DMS153 (cell line): ENCODE data around the gene PAX7.
"Not testable (repeated sequence)": the region's sequence is repeated elsewhere in the genome, so short reads cannot be mapped to it uniquely, and the experiment has no call there.

Experiments used
- DNase-seq: peaks from one replicate; lab custom pipeline; 2025; lab: John Stamatoyannopoulos, UW

PAX7 gene

DNA sequence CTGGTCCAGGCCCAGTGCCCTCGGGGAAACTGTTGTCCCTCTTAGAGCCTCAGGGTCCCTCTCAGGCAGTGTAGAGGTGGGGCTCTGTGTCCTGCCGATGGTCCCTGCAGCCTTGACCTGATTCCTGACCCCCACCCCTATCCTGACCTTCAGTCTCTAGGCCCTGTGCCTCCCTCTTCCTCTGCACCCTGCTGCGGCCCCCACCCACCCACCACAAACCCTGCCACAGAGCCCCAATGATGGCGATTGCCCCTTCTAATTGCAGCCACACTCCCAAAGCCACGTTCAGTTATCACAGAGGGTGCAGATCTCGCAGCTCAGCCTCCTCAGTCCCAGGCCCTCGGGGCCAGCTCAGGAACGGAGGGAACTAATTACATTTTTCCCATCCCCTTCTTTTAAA is 99.7 kb downstream of the PAX7 start:
- DNase-seq: no peak

DNA sequence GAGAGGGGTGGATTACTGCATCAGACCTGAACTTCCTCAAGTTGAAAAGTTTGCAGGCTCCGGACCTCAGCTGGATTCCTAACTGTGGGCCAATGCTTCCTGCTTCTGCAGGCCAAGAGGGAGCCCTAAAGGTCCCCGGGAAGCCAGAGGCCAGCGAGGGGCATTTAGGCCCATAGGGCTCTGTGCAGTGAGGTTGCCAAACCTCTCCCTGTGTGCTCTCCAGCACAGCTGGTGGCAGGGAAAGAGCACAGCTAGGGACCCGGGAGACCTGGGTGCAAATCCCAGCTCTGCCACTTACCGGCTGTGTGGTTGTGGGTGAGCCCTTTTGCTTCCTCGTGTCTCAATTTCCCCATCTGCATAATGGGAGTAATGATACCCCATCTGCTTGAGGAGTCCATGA is 100.5 kb downstream of the PAX7 start:
- no peak for DNase-seq

DNA sequence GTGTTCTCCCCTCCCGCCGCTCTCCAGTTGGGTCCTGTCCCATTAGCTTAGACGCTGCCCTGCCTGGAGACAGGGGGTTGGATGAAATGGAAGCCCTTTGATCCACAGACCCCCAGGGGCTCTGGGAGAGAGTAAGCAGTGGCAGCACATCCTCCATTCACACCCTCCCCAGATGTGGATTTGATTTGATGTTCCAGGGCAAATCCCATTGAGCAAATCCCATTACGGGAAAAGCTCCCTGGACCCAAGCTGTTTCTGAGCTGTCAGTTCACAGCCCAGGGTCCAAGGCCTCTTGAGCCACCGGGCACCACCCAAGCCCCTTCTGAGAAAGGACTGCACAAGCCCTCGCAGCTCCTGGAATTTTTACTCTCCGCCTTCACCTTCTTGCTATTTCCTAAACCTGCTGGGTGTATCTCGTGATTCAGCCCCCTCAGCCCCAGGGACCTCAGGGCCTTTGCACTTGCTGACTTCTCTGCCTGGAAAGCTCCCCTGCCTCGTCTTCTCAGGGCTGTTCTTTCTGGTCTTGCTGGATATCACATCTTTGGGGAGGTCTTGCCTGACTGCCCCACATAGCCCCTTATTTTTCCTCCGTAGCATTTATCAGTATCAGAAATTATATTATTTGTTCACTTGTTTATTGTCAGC is 101.1 kb downstream of the PAX7 start:
- DNase-seq: no peak

DNA sequence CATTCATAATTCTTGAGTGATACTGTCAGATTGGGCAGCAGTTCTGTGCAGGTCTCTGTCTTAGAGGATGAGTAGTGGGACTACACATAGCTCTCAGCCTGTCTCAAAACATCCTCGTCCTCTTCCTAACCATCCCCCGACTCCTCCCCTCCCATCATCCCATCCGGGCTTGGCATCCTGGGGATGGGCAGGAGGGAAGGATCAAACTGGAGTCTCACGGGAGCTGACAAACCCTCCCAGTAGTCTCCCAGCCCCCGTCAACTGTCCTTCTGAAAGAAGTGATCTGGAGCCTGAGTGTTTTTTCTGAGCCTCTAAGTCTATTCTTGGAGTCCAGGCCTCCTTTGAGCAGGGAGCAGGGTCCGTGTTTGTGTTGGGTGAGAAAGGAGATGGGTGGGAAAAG is 102.0 kb downstream of the PAX7 start:
- DNase-seq: no peak

DNA sequence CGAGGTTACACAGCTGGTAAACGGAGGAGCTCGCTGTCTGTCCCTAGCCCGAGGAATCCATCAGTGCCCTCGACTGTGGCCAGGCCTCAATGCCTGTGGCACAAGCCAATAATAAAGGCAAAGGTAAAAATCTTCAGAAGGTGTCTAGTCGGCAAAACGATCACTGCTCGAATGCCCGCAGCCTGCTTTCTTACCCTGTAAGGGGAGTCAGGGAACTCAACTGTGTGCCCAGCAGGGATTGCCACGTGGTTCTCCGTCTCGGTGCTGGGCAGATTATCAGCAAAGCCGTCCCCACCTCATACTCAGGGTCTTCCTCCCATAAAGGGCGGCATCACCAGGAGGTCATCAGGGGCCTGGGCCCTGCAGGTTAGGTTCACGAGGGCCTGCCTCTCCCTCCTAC is 103.4 kb downstream of the PAX7 start:
- DNase-seq: no peak

DNA sequence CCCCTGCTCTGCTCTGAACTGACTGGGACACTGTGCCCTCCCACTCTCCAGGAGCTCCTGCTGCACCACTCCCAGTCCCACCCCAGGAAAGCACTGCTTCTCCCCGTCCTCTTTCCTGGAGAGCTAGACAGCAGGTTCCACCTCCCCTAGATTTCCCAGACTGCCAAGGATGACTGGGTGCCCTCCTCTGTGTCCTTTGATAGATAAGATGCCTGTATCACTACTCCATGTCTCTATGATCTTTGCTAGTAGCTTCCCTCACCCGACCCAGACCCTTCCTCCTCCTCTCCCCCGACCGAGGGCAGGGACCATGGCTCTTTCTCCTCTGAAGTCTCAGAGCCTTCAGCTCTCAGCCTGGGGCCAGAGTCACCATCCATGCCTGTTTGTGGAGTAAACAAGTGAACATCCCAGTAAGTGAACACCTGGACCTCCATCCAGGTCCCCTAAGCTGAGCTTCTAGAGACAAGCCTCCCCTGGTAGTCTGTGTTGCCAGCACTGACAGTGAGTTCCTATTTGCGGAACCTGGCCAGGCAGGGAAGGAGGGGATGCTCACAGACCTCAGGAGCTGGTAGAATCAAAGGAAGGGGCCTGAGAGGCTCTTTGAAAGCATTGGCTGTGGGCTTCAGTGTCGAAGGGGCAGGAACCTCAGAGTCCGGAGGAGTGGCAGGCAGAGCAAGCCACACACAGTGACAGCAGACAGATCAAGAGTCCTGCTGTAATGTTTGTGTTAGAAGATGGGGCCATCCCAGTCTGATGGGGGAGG is 104.0 kb downstream of the PAX7 start:
- DNase-seq: no peak

DNA sequence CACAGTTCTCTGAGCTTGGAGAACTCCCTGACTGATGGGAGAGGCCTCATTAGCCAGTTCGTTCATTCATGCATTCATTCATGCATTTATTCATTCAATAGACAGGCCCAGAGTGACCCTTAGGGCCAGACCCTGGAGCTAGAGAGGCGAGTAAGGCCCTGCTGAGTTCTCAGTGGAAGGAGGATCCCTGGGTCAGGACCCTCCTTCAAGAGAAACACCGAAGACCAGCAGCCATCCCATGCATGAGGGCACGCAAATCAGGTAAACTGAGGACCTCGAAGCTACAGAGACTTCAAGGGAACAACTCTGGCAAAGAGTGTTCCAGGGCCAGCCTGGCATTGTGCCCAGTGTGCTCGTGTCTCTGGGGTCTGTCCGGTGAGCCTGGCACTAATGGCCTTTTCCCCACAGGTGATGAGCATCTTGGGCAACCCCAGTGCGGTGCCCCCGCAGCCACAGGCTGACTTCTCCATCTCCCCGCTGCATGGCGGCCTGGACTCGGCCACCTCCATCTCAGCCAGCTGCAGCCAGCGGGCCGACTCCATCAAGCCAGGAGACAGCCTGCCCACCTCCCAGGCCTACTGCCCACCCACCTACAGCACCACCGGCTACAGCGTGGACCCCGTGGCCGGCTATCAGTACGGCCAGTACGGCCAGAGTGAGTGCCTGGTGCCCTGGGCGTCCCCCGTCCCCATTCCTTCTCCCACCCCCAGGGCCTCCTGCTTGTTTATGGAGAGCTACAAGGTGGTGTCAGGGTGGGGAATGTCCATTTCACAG is 104.8 kb downstream of the PAX7 start:
- no peak for DNase-seq

DNA sequence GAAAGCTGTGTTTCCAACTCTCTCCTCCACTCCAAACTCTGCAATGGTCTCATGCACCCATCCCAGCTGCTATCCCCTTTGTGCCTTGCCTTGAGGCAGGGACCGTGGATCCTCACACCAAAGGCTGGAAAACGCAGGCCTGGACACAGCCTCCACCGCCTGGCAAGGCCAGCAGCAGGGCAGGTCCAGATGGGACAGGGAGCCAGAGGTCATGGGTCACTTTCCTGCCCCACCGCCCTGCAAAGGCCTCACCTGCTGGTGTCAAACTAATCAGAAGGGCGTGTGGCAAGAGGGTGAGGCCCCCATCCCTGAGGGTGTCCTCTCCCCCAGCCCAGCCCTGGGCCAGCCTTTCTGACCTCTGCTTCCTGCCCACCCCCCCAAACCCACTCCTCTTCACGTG is 106.3 kb downstream of the PAX7 start:
- no peak for DNase-seq

DNA sequence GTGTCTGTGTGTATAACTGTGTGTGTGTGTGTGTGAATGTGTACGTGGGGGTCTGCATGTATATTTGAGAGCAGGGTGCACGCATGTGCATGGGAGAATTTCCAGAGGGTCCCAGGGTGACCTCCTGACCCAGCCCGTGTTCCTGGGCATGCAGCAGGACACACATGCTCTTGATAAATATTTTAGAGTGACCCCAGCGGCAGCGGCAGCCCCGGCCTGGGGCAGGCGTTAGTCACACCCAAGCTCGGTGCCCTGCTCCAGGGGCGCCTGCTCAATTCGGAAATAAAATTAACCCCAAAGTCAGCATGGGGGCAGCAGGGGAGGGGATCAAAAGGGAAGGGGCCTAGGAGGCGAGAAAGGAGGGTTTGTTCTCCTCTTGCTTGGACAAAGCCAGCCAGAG is 107.5 kb downstream of the PAX7 start:
- no peak for DNase-seq

DNA sequence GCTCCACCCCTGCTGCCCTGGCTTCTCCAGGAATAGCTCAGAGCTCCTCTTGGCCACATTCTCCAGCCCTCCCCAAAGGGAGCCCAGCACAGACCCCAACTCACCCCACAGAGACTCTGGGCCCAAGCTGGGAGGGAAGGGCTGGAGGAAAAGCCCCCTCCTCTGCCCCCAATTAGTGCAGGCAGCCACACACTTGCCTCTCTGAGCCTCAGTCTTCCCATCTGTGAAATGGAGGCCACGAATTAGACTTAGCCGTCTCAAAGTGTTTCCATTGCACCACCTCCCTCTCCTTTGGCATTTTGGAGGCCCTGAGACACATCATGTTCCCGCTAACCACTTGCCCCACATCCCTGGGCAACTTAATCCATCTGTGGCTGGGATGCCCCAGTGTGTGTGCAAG is 108.0 kb downstream of the PAX7 start:
- DNase-seq: no peak

DNA sequence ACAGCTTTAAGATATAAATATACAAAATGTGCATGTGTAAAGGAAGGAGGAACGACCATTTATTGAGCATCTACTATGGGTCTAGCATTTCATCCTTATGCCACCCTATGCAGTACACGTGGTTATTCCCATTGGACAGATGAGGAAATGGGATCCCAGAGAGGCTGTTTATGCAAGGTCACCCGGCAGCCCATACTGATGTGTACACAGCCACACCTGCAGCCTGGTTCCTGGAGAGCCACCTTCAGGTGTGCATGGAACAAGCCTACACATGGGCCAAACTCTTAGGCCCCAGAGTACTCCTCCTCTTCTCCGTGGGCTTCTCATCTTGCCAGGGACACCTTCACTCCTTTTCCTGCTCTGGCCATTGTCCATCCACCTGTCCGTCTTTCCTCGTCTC is 108.8 kb downstream of the PAX7 start:
- no peak for DNase-seq

DNA sequence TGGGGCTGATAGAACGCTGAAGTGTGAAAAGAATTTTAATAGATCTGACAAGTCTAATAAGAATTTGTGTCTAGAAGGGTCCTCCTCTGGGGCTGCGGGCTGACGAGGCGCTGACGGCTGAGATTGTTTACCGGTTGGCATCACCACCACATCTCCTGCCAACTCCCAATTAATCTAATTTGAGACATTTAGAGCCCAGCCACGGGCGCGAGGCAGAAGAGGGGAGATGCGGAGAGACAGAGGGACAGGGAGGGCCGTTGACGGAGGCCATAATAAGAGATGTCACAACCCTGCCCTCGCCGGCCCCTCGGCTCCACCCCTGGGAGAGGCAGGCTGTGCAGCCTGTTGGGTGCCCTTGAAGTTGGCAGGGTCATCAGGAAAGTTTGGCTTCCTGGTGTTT is 109.3 kb downstream of the PAX7 start:
- DNase-seq: no peak

DNA sequence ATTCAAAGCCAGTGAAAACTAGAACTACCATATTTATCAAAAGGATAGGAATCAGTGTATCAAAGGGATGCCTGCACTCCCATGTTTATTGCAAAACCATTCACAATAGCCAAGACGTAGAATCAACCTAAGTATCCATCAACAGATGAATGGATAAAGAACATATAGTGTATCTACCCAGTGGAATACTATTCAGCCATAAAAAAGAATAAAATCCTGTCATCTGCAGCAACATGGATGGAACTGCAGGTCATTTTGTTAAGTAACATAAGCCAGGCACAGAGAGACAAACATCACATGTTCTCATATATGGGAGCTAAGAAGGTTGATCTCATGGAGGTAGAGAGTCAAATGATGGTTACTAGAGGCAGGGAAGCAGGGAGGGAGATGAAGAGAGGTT is 110.0 kb downstream of the PAX7 start:
- no peak for DNase-seq

DNA sequence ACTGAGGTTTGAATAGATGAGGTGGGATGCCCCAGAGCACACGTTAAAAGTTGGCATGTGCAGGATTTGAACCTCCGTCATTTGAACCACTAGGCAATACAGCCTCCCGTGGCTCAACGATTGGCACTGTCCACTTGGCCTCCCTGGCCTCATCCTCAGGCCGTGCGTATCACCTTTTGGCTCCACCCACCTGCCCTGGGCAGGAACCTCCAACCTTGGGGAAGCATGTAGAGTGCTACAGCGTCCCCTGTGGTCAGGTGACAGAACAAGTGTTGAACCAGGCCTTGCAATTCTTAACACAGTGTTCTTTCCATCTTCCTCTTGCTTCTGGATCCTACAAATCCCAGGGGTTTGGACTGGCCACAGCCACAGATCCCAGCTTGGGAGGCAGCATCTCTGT is 112.6 kb downstream of the PAX7 start:
- DNase-seq: no peak

DNA sequence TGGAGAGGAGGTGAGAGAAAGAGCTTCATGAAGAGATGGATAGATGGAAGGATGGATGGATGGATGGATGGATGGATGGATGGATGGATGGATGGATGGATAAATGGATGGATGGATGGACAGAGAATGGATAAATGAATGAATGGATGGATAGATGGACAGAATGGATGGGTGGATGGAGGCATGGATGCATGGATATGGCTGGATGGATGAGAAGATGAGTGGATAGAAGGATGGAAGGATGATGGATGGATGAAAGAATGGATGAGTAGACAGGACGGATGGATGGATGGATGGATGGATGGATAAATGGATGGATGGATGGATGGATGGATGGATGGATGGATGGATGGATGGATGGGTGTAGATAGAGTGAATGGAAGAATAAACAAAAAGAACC is 113.7 kb downstream of the PAX7 start:
- not testable (repeated sequence) for DNase-seq

DNA sequence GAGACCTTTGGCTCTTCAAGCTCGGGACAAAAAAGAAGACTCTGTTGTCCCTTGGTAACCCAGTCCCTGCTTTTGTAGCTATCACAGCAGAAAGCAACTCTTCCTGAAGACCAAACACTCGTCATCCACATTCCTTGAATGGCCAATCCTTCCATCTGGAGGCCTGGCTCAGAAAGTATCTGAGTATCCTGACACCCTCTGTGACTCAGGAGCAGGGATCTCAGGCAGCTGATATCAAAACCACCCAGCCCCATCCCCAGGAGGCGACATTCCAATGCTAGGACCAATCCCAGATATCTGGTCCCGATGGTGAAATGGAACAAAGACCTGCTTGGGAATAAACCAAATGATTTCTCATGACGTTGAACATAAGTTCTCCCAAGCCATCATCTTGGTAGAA is 116.3 kb downstream of the PAX7 start:
- DNase-seq: no peak

DNA sequence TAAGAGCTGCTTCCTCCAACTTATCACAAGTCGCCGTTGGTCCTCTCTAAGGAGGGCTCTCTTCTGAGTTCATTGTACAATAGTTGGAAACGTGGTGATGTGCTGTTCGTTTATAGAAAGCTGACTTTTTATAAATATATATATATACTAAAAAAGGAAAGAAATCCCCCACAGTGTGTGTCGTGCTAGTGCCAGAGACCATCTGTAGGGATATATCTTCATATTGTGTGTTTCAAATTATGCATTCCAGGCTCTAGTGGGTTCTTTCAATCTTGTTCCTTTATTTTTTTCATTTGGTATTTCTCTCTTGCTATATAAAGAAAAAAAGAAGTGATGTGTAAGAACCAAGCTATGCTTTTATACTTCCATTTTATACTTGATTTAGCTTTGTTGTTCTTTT is 117.0 kb downstream of the PAX7 start:
- DNase-seq: no peak

DNA sequence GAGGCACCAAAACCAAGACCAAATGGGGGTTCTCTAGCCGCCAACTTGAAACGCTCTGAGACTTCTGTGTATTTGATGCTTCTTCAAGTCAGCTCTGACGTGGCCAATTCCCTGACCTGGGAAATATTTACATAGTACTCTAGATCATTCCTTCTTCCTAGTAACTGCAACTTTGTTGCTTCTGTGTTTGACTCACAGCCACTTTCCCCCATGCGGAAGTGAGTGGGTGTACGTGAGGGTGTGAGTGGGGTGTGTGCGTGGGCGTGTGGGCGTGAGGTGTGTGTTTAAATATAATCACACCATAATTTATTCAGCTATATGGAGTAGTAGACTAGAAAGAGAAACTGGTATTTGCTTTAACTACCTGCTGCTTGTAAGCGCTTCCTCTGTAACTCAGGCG is 117.8 kb downstream of the PAX7 start:
- DNase-seq: no peak

DNA sequence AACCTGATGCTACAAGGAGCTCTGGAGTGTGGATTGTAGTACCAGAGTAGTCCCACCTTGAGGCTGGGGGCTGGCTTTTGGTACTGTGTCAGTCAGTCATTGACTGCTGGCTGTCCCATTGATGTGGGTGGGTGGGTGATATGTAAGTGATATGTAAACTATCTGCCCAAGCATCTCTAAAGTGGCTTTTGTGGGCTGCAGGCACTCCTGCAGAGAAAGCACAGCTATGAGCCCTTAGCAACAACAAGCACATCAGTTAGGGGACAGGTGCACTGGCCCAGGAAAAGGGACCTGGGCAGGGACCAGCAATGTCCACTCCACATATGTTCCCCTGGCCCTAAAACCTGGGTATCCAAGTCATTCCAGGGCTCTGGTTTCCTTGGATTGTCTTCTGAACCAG is 118.9 kb downstream of the PAX7 start:
- no peak for DNase-seq

DNA sequence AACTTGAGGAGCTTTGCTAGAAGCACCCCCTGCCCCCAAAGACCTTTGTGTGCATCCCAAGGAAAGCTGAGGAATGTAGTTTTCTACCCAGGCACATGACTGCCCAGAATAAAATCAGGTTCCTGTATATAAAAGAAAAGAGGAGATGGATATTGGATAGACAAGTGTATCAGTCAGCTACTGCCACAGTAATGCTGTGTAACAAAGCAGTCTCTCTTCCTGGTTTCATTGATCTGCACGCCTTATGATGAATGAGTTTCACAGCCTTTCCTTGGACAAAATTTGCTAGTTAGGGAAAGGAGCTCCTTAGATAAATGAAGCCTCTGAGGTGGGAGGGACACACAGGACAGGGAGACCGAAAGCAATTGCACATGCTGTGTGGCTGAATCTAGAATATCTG is 120.0 kb downstream of the PAX7 start:
- DNase-seq: no peak

DNA sequence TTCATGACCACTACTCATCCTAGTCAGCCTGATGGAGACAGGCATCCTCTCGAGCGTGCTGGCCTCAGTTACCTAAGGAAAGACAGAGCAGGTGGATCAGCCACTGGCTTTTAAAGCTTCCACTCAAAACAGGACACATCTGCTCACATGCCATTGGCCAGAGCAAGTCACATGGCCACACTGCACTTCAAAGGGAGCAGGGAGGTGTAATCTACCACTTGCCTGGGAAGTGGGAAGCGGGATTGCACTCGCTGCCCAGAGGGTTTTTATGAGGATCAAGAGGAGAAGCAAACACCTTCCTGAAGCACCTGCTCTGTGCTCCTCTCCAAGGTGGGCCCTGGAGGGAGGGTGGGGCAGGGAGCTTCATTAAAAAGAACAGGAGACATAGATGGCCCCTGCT is 120.8 kb downstream of the PAX7 start:
- peak; percentile 0 for DNase-seq

DNA sequence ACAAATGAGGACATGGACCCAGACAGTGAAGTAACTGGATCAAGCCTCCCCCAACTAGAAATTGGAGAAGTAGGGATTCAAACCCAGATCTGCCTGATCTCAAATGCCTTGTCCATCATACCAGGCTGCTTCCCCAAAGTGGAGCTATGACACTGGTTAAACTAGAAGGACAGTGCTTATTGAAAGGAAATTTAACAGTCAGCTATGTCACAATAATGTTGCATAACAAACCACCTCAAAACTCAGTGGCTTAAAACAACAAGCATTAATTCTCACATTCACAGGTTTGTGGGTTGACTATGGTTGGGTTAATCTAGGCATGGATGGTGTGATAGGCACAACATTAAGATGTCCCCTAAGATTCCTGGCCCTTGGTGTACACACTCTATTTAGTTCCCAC is 121.8 kb downstream of the PAX7 start:
- DNase-seq: no peak

DNA sequence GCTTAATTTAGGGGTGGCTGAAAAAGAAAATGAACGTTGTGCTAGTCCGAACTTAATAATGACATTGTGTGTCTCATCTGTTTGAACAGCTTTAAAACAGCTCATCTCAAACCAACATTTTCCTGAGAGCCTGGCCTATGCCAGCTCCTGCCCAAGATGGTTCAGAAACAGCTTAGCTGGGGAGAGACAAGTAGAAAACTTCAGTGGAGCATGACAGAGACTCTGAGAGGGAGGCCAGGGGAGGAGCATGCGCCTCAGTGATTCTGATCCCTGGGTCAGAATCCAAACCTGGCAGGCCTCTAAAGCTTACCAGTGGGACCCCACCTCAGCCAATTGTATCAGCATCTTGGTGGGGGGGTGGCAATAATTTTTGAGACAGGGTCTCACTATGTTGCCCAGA is 129.5 kb downstream of the PAX7 start:
- DNase-seq: no peak
